Measurements from ENCODE around the gene HYOU1. TPM values are rescaled to one million over a fixed set of nuclear protein-coding genes. Genes with fewer than 3 reads are reported as not detected.

Gene HYOU1
- total RNA-seq, 4 donors from 2014 or later = 36.1 to 57.5 (median 52.7) TPM

DNA sequence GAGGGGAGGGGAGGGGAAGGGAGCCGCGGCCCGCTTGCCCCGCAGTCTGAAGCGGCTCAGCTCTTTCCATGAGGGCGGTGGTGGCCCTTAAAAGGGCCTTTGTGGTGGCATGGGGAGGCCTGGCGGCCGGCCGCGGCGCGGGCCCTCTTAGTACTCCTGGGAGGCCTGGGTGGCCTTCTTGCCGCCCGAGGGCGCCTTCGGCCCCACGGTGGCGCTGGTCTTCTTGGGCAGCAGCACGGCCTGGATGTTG lies 37.7 kb upstream of the HYOU1 start:
- H3K4me3 ChIP-seq = peak overlapping the region; percentile 68 to 85 (median 76)
- peaks cover 8 to 49% (median 36%) of the 10 kb centered on the region in 4 donors for H3K36me3 ChIP-seq
- no peaks in the 10 kb centered on the region for H3K27me3 ChIP-seq
- WGBS = 0% methylated on average over 4 of the region's 19 CpGs
- peak overlapping the region; percentile 96 to 99 (median 98) for H3K27ac ChIP-seq (replicated peaks in 1 of 4)
- H3K4me1 ChIP-seq = peaks cover 18 to 39% (median 28%) of the 10 kb centered on the region in 4 donors
- intact Hi-C loops (cut with DNase I) = no loop called here
- DNase-seq (ENCODE audit: extremely low spot score) = peak; percentile 95
- no peaks in the 10 kb centered on the region for H3K9me3 ChIP-seq
- TF ChIP-seq POLR2A (IDR thresholded peaks at IDR 0.05; ENCODE audit: low read depth) = no peak
- TF ChIP-seq, protein P1, sequence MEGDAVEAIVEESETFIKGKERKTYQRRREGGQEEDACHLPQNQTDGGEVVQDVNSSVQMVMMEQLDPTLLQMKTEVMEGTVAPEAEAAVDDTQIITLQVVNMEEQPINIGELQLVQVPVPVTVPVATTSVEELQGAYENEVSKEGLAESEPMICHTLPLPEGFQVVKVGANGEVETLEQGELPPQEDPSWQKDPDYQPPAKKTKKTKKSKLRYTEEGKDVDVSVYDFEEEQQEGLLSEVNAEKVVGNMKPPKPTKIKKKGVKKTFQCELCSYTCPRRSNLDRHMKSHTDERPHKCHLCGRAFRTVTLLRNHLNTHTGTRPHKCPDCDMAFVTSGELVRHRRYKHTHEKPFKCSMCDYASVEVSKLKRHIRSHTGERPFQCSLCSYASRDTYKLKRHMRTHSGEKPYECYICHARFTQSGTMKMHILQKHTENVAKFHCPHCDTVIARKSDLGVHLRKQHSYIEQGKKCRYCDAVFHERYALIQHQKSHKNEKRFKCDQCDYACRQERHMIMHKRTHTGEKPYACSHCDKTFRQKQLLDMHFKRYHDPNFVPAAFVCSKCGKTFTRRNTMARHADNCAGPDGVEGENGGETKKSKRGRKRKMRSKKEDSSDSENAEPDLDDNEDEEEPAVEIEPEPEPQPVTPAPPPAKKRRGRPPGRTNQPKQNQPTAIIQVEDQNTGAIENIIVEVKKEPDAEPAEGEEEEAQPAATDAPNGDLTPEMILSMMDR (IDR thresholded peaks at IDR 0.05) = peak; percentile 63 to 81 (median 65)

DNA sequence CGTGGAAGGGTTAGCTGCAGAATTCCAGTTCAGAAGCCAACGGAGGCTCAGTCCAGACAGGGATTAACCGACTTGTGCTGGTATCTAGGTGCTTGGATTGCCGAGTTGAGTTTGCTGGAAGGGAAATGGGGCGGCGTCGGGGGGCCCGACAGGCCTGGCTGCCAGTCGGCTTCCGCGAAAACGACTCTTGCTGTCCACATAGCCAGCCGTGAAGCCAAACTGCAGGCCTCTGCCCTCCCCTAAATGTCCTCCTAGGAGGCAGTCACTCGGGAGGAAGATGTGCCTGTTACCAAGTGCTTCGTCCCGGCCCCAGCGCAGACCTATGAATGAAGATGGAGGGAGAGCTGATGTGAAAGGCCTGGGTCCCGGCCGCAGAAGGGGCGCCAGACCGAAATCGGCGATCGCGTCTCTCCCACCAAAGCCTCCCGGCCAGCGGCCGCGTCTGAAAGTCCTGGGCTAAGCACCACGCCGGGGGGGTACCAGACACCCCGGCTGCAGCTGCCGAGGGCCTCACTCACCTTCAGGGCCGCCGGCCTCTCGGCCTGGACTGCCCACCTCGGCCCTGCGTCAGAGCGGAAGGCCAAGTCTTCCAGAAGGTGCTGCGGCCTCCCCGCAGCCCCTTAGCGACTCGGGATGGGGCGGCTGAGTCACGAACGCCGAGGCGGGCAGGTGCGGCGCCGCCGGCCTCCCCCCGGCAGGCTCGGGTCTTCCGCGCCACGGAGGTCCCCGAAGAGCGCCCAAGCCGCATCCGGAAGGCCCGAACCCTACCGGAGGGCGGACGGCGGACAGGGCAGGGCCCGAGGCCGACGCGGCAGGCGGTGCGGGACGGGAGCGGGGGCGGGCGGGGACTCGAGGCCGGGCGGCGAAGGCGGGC lies 37.2 kb upstream of the HYOU1 start:
- TF ChIP-seq POLR2A (IDR thresholded peaks at IDR 0.05; ENCODE audit: low read depth) (no peak), EP300 (IDR thresholded peaks at IDR 0.05) (no peak), POLR2AphosphoS5 (IDR thresholded peaks at IDR 0.05) (no peak)
- TF ChIP-seq, protein P1 (IDR thresholded peaks at IDR 0.05) = no peak
- 2% methylated on average over 5 of the region's 81 CpGs for WGBS
- Histone ChIP-seq H3K9me3 (no peaks in the 10 kb centered on the region), H3K27ac (replicated peaks in 1 of 4) (peak overlapping the region; percentile 96 to 99 (median 98)), H3K36me3 (peaks cover 8 to 49% (median 36%) of the 10 kb centered on the region in 4 donors), H3K27me3 (no peaks in the 10 kb centered on the region), H3K4me3 (peak overlapping the region; percentile 68 to 85 (median 76)), H3K4me1 (peaks cover 18 to 38% (median 28%) of the 10 kb centered on the region in 4 donors)
- intact Hi-C loops (cut with DNase I) = no loop called here
- DNase-seq (ENCODE audit: extremely low spot score) = no peak

DNA sequence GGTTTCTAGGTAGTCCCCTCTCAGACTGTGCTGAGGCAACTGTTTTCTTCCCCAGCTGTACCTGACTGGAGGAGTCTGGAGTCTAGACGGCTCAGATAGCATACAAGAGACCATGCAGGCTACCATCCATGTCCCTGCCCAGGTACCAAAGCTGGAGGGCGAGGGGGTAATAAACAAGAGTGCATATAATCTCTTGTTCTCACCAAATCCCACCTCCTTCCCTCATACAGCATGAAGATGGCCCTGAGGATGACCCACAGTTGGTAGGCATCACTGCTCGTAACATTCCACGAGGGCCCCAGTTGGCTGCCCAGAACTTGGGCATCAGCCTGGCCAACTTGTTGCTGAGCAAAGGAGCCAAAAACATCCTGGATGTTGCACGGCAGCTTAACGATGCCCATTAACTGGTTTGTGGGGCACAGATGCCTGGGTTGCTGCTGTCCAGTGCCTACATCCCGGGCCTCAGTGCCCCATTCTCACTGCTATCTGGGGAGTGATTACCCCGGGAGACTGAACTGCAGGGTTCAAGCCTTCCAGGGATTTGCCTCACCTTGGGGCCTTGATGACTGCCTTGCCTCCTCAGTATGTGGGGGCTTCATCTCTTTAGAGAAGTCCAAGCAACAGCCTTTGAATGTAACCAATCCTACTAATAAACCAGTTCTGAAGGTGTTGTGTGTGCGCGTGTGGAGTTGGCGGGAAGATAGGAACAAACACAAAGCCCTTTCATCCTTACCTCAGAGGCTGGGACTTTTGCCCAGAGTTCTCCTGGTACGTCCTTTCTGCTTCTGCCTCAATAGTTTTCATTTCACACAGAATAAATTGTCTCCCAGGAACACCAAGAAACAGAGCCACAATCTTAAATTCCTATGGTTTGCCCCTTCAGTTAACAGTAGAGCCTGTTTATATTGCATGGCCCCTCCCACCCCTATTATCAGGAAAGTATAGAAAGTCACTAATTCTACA lies 36.2 kb upstream of the HYOU1 start:
- no peak for DNase-seq (ENCODE audit: extremely low spot score)
- intact Hi-C loops (cut with DNase I) = no loop called here
- H3K4me3 ChIP-seq = peak overlapping the region; percentile 68 to 85 (median 76)

More for the DNA sequence above, 36.2 kb upstream of the HYOU1 start:
- H3K9me3 ChIP-seq = no peaks in the 10 kb centered on the region
- H3K36me3 ChIP-seq = peaks cover 8 to 41% (median 31%) of the 10 kb centered on the region in 4 donors
- 36% methylated on average over 11 of the region's 12 CpGs for WGBS
- H3K27ac ChIP-seq (replicated peaks in 1 of 4) = peak overlapping the region; percentile 96 to 99 (median 98)
- no peak for TF ChIP-seq POLR2A (IDR thresholded peaks at IDR 0.05; ENCODE audit: low read depth)
- TF ChIP-seq, protein P1 (IDR thresholded peaks at IDR 0.05) = no peak
- TF ChIP-seq EP300 (IDR thresholded peaks at IDR 0.05) = no peak
- TF ChIP-seq POLR2AphosphoS5 (IDR thresholded peaks at IDR 0.05) = no peak
- H3K4me1 ChIP-seq = peaks cover 18 to 38% (median 28%) of the 10 kb centered on the region in 4 donors
- H3K27me3 ChIP-seq = no peaks in the 10 kb centered on the region

All from esophagus muscularis mucosa (tissue), 4 donors.